ENCODE results near the gene ERVW-1. TPM values are rescaled to one million over a fixed set of nuclear protein-coding genes. Genes with fewer than 3 reads are reported as not detected.
"Not testable (repeated sequence)": the region's sequence is repeated elsewhere in the genome, so short reads cannot be mapped to it uniquely, and the experiment has no call there.

Gene ERVW-1, protein sequence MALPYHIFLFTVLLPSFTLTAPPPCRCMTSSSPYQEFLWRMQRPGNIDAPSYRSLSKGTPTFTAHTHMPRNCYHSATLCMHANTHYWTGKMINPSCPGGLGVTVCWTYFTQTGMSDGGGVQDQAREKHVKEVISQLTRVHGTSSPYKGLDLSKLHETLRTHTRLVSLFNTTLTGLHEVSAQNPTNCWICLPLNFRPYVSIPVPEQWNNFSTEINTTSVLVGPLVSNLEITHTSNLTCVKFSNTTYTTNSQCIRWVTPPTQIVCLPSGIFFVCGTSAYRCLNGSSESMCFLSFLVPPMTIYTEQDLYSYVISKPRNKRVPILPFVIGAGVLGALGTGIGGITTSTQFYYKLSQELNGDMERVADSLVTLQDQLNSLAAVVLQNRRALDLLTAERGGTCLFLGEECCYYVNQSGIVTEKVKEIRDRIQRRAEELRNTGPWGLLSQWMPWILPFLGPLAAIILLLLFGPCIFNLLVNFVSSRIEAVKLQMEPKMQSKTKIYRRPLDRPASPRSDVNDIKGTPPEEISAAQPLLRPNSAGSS
- total RNA-seq (under 1 TPM in 1 of 2 experiments, not detected in 1; 0.12 TPM), polyA plus RNA-seq (not detected)

DNA sequence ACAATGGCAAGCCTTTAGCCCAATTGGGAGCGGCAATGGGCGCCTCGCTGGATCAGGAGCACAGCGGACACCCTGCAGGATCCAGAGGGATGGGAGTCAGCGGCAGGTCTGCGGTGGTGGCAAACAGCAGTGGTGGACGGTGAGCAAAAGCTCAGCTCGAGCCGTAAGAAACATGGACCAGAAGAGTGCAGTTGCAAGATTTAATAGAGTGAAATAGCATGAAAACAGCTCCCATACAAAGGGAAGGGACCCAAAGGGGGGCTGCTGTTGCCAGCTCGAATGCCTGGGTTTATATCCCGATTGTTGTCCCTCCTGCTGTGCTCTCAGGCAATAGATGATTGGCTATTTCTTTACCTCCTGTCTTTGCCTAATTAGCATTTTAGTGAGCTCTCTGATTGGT lies at the start of gene ERVW-1:
Gene ERVW-1 (minus strand): TSS at position 266 of the 400 bp plus-strand sequence. CDS start 7,565 bp downstream, outside the sequence.
- H3K36me3 Mint-ChIP-seq; H3K27ac Mint-ChIP-seq; DNase-seq; H3K36me3 ChIP-seq (ENCODE audit: insufficient read depth, low read length); H3K9me3 Mint-ChIP-seq; H3K27me3 ChIP-seq (ENCODE audit: insufficient read depth, low read length); H3K9me3 ChIP-seq (ENCODE audit: control insufficient read depth in 1 of 2, low read length in 2 of 2); H3K27me3 Mint-ChIP-seq; H3K4me1 ChIP-seq (ENCODE audit: insufficient read depth, low read length); intact Hi-C loops (cut with micrococcal nuclease); POLR2A ChIA-PET (ENCODE audit: partially characterized antibody); CTCF ChIA-PET (ENCODE audit: partially characterized antibody); H3K27ac ChIP-seq (ENCODE audit: low read depth, low read length); H3K4me3 ChIP-seq (ENCODE audit: low read length in 2 of 2); H3K4me1 Mint-ChIP-seq; H3K4me3 Mint-ChIP-seq: not testable (repeated sequence)

DNA sequence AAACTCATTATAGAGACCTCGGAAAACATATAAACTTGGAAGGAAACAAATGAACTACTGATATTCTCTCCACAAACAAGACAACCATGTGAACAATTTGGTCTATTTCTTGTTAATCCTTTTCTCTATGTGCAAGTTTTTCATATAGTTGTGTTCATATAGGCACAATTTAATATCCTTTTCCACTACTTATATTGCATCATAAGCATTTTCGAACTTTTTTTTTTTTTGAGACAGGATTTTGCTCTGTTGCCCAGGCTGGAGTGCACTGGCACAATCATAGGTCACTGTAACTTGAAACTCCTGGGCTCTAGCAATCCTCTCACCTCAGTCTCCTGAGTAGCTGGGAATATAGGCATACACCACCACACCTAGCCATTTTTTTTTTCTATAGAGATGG lies 45.4 kb upstream of the ERVW-1 start:
- Histone ChIP-seq H3K9me3 (ENCODE audit: control insufficient read depth in 1 of 2, low read length in 2 of 2) (no peaks in the 10 kb centered on the region), H3K4me1 (ENCODE audit: insufficient read depth, low read length) (peaks cover 17% of the 10 kb centered on the region), H3K36me3 (ENCODE audit: insufficient read depth, low read length) (no peaks in the 10 kb centered on the region), H3K27ac (ENCODE audit: low read depth, low read length) (no peak overlapping the region), H3K4me3 (ENCODE audit: low read length in 2 of 2) (no peak overlapping the region), H3K27me3 (ENCODE audit: insufficient read depth, low read length) (no peaks in the 10 kb centered on the region)
- ChIA-PET POLR2A (ENCODE audit: partially characterized antibody) (no interaction called here), CTCF (ENCODE audit: partially characterized antibody) (no interaction called here)
- intact Hi-C loops (cut with micrococcal nuclease) = no loop called here
- H3K4me3 Mint-ChIP-seq = no peak overlapping the region
- peaks cover 0 to 19% of the 10 kb centered on the region in 2 donors for H3K36me3 Mint-ChIP-seq
- DNase-seq = no peak
- H3K27ac Mint-ChIP-seq = no peak overlapping the region
- H3K4me1 Mint-ChIP-seq = peaks cover 15 to 28% (median 18%) of the 10 kb centered on the region in 4 donors
- no peaks in the 10 kb centered on the region for H3K27me3 Mint-ChIP-seq
- H3K9me3 Mint-ChIP-seq = no peaks in the 10 kb centered on the region

DNA sequence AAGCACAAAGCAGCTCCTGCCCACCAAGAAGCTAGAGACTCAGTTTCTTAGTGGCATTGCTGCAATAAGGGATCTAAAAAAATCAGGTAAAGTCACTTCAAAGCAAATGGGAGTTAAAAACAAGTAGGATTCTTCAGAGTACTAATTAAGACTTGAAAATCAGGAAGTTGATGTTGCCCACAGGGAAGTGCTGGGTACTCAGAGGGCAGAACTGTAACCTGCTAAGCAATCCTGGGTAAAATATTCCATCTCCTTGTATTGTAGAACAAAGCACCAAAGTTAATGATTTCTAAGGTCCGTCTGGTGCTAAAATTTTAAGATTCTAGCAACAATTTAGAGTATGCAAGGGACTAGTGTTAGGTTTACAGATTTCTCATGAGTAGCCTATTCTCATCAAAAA lies 42.3 kb upstream of the ERVW-1 start:
- Mint-ChIP-seq H3K4me1 (peaks cover 0 to 10% (median 3%) of the 10 kb centered on the region in 4 donors), H3K4me3 (no peak overlapping the region), H3K9me3 (no peaks in the 10 kb centered on the region), H3K36me3 (peaks cover 16 to 35% of the 10 kb centered on the region in 2 donors), H3K27ac (peak overlapping the region in 1 of 7 donors; percentile 60), H3K27me3 (no peaks in the 10 kb centered on the region)
- no peak for DNase-seq
- no peaks in the 10 kb centered on the region for H3K4me1 ChIP-seq (ENCODE audit: insufficient read depth, low read length)
- H3K36me3 ChIP-seq (ENCODE audit: insufficient read depth, low read length) = peaks cover 11% of the 10 kb centered on the region
- no peaks in the 10 kb centered on the region for H3K27me3 ChIP-seq (ENCODE audit: insufficient read depth, low read length)
- no peak overlapping the region for H3K4me3 ChIP-seq (ENCODE audit: low read length in 2 of 2)
- no peak overlapping the region for H3K27ac ChIP-seq (ENCODE audit: low read depth, low read length)
- no peaks in the 10 kb centered on the region for H3K9me3 ChIP-seq (ENCODE audit: control insufficient read depth in 1 of 2, low read length in 2 of 2)
- CTCF ChIA-PET (ENCODE audit: partially characterized antibody) = no interaction called here
- POLR2A ChIA-PET (ENCODE audit: partially characterized antibody) = interaction anchor here (1.0 kb wide), 1 partner anchor 9 kb away, joined by 4 read pairs; the partner anchor contains the start of genes PEX1 and RBM48
- intact Hi-C loops (cut with micrococcal nuclease) = no loop called here

DNA sequence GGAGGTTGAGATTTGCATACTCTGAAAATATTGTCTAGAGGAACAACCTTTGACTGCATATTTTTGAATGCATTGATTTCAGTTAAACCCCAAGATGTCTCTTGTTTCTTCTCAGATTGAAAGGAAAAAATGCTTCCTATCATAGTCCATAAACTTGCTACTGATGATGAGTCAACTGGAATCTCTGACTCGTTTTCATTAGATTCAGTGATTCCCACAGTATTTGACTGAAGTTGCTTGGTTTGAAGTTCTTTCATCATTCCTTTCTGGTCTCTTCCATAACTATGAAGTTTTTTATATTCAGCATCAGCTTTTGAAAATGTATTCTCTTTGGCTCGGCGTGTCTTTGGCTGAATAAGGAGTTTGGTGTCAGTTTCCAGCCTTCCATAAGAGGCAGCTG lies 39.9 kb upstream of the ERVW-1 start:
- Mint-ChIP-seq H3K27ac (peak overlapping the region in 1 of 7 donors; percentile 53), H3K36me3 (peaks cover 25 to 38% of the 10 kb centered on the region in 2 donors)
- CTCF ChIA-PET (ENCODE audit: partially characterized antibody) = interaction anchor here (3.0 kb wide), 1 partner anchor 11 kb away, joined by 10 read pairs; the partner anchor contains the start of genes PEX1 and RBM48

DNA sequence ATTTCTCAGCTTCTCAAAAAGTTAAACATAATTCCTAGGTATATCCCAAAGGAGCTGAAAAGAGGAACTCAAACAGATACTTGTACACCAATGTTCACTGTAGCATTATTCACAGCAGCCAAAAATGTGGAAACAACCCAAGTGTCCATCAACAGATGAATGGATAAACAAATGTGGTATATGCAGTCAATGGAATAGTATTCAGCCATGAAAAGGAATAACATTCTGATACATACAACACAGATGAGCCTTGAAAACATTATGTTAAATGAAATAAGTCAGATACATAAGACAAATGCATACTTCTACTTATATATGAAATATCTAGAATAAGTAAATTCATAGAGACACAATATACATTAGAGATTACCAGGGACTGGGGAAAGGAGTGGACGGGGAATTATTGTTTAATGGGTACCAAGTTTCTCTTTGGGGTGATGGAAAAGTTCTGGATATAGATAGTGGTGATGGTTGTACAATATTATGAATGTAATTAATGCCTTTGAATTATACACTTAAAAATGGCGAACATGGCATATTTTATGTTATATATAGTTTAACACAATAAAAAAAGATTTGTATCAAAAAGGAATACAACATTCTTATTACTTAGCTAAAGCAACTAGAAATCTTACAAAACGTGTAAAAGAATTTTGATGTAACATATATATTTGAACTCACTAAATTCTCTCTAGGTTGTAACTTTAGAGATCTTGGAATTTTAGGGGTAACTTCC lies 35.6 kb upstream of the ERVW-1 start:
- Histone ChIP-seq H3K9me3 (ENCODE audit: control insufficient read depth in 1 of 2, low read length in 2 of 2) (no peaks in the 10 kb centered on the region), H3K27me3 (ENCODE audit: insufficient read depth, low read length) (no peaks in the 10 kb centered on the region), H3K4me3 (ENCODE audit: low read length in 2 of 2) (no peak overlapping the region), H3K27ac (ENCODE audit: low read depth, low read length) (no peak overlapping the region), H3K4me1 (ENCODE audit: insufficient read depth, low read length) (no peaks in the 10 kb centered on the region), H3K36me3 (ENCODE audit: insufficient read depth, low read length) (peaks cover 14% of the 10 kb centered on the region)
- POLR2A ChIA-PET (ENCODE audit: partially characterized antibody) = interaction anchor here (1.9 kb wide), 1 partner anchor 15 kb away, joined by 4 read pairs; the partner anchor contains the start of genes PEX1 and RBM48
- Mint-ChIP-seq H3K4me1 (peaks cover 0 to 7% (median 2%) of the 10 kb centered on the region in 4 donors), H3K9me3 (no peaks in the 10 kb centered on the region), H3K27ac (no peak overlapping the region), H3K4me3 (no peak overlapping the region), H3K36me3 (peaks cover 32 to 34% of the 10 kb centered on the region in 2 donors), H3K27me3 (no peaks in the 10 kb centered on the region)
- CTCF ChIA-PET (ENCODE audit: partially characterized antibody) = interaction anchor here (0.9 kb wide), 1 partner anchor 15 kb away, joined by 3 read pairs; the partner anchor contains the start of genes PEX1 and RBM48
- no peak for DNase-seq
- intact Hi-C loops (cut with micrococcal nuclease) = no loop called here

More for the DNA sequence above, 39.9 kb upstream of the ERVW-1 start:
- no peaks in the 10 kb centered on the region for H3K27me3 Mint-ChIP-seq
- no peak for DNase-seq
- H3K4me3 Mint-ChIP-seq = no peak overlapping the region
- Histone ChIP-seq H3K4me1 (ENCODE audit: insufficient read depth, low read length) (no peaks in the 10 kb centered on the region), H3K36me3 (ENCODE audit: insufficient read depth, low read length) (peaks cover 11% of the 10 kb centered on the region), H3K4me3 (ENCODE audit: low read length in 2 of 2) (no peak overlapping the region), H3K27me3 (ENCODE audit: insufficient read depth, low read length) (no peaks in the 10 kb centered on the region), H3K27ac (ENCODE audit: low read depth, low read length) (no peak overlapping the region), H3K9me3 (ENCODE audit: control insufficient read depth in 1 of 2, low read length in 2 of 2) (no peaks in the 10 kb centered on the region)
- peaks cover 0 to 7% (median 2%) of the 10 kb centered on the region in 4 donors for H3K4me1 Mint-ChIP-seq
- intact Hi-C loops (cut with micrococcal nuclease) = no loop called here
- POLR2A ChIA-PET (ENCODE audit: partially characterized antibody) = interaction anchor here (1.8 kb wide), 1 partner anchor 11 kb away, joined by 4 read pairs; the partner anchor contains the start of genes PEX1 and RBM48
- no peaks in the 10 kb centered on the region for H3K9me3 Mint-ChIP-seq

DNA sequence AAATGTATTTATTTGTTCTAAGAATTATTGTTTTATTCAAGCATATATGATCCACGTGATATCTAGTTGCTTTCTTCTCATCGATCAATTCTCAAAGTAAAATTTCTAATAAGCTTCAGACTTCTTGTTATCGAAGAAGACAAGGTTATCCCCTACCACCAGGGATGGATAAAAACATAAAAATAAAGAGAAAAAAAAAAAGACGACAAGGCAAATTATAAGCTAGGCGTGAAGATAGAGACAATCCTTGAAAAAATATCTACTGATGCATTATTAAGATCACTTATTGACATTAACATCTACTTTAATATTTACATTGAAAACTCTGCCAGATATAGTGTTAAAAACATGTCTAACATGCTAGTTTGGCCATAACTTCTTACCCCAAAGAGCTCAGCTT lies 31.2 kb upstream of the ERVW-1 start:
- ChIA-PET CTCF (ENCODE audit: partially characterized antibody) (interaction anchor here (1.2 kb wide), 1 partner anchor 48 kb away, joined by 3 read pairs; no protein-coding TSS in a partner anchor), POLR2A (ENCODE audit: partially characterized antibody) (no interaction called here)
- peaks cover 0 to 2% (median under 1%) of the 10 kb centered on the region in 4 donors for H3K4me1 Mint-ChIP-seq

DNA sequence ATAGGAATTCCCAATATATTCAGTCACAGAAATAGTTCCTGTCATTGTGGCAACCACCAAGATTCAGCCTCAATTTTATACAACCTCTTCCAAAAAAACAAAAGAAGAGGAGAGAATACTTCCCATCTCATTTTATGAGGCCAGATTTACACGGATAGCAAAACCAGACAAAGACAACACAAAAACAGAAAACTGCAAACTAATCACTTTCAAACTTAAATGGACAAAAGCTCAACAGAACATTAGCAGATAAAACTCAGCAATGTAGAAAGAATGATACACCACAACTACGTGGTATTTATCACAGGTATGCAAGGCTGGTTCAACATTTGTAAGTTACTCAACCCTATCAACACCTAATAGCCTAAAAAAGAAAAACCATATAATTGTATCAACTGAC lies 28.6 kb upstream of the ERVW-1 start:
- Histone ChIP-seq H3K36me3 (ENCODE audit: insufficient read depth, low read length) (peaks cover 12% of the 10 kb centered on the region), H3K27me3 (ENCODE audit: insufficient read depth, low read length) (no peaks in the 10 kb centered on the region), H3K4me3 (ENCODE audit: low read length in 2 of 2) (no peak overlapping the region), H3K27ac (ENCODE audit: low read depth, low read length) (no peak overlapping the region), H3K9me3 (ENCODE audit: control insufficient read depth in 1 of 2, low read length in 2 of 2) (no peaks in the 10 kb centered on the region), H3K4me1 (ENCODE audit: insufficient read depth, low read length) (no peaks in the 10 kb centered on the region)
- peak overlapping the region in 2 of 7 donors; percentile 3 to 68 for H3K27ac Mint-ChIP-seq
- peaks cover 37 to 44% of the 10 kb centered on the region in 2 donors for H3K36me3 Mint-ChIP-seq
- DNase-seq = no peak
- H3K27me3 Mint-ChIP-seq = no peaks in the 10 kb centered on the region
- no peaks in the 10 kb centered on the region for H3K4me1 Mint-ChIP-seq
- no peaks in the 10 kb centered on the region for H3K9me3 Mint-ChIP-seq
- ChIA-PET CTCF (ENCODE audit: partially characterized antibody) (no interaction called here), POLR2A (ENCODE audit: partially characterized antibody) (no interaction called here)
- intact Hi-C loops (cut with micrococcal nuclease) = no loop called here
- no peak overlapping the region for H3K4me3 Mint-ChIP-seq

More for the DNA sequence above, 31.2 kb upstream of the ERVW-1 start:
- Histone ChIP-seq H3K36me3 (ENCODE audit: insufficient read depth, low read length) (peaks cover 3% of the 10 kb centered on the region), H3K27ac (ENCODE audit: low read depth, low read length) (no peak overlapping the region), H3K4me1 (ENCODE audit: insufficient read depth, low read length) (no peaks in the 10 kb centered on the region), H3K27me3 (ENCODE audit: insufficient read depth, low read length) (no peaks in the 10 kb centered on the region), H3K4me3 (ENCODE audit: low read length in 2 of 2) (no peak overlapping the region), H3K9me3 (ENCODE audit: control insufficient read depth in 1 of 2, low read length in 2 of 2) (no peaks in the 10 kb centered on the region)
- no peak overlapping the region for H3K4me3 Mint-ChIP-seq
- intact Hi-C loops (cut with micrococcal nuclease) = no loop called here
- H3K9me3 Mint-ChIP-seq = no peaks in the 10 kb centered on the region
- DNase-seq = no peak
- no peaks in the 10 kb centered on the region for H3K27me3 Mint-ChIP-seq
- H3K36me3 Mint-ChIP-seq = peaks cover 33 to 37% of the 10 kb centered on the region in 2 donors
- no peak overlapping the region for H3K27ac Mint-ChIP-seq

Data from CD4-positive, alpha-beta memory T cell (primary cell).